OCI-LY3 (cell line): Measurements from ENCODE around the gene LRRC46.

Experiments used
- EZH2phosphoT487 ChIP-seq: fragments of 200-600 bp; shearing (Covaris generic); IDR thresholded peaks from 2 replicates; pipeline ENCODE4 v1.6.1; 2018; ENCODE audit warnings: antibody characterized with exemption, mixed run types, low read depth
- TF ChIP-seq, protein P1 (sequence below): fragments of 200-600, 300-600 bp; sonication (generic); IDR thresholded peaks from 2 replicates; pipeline ENCODE4 v1.5.1; 2014; ENCODE audit warnings: antibody characterized with exemption, low read length, low read depth

DNA sequence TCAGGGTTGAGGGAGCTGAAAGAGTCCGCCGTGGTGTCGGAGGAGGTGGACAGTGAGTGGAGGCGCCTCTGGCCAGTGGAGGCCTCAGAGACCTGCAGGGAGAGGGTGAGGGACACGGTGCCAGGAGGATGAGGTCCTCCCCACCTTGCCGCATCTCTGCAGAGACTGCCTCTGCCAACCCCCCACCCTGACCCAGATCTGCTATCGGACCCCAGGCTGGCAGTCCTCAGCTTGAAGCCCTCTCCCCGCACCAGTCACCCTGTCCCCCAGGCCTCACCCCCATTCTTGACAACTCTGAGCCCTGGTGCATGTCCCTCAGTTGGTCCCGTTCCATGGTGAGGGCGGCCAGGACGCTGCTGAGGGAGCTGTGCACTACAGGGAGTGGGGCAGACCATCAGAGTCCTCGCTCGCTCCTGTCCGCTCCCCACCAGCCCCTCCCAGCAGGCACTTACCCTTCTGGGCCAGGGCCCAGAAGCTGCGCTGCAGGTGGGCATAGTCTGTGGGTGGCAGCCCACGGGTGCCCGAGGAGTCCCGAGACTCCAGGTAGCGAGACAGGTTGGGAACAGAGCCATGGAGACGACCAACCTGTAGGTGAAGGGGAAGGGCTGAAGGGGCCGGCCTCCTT, 15.2 kb upstream of the LRRC46 start:
- TF ChIP-seq EZH2phosphoT487, result no peak
- TF ChIP-seq, protein P1, sequence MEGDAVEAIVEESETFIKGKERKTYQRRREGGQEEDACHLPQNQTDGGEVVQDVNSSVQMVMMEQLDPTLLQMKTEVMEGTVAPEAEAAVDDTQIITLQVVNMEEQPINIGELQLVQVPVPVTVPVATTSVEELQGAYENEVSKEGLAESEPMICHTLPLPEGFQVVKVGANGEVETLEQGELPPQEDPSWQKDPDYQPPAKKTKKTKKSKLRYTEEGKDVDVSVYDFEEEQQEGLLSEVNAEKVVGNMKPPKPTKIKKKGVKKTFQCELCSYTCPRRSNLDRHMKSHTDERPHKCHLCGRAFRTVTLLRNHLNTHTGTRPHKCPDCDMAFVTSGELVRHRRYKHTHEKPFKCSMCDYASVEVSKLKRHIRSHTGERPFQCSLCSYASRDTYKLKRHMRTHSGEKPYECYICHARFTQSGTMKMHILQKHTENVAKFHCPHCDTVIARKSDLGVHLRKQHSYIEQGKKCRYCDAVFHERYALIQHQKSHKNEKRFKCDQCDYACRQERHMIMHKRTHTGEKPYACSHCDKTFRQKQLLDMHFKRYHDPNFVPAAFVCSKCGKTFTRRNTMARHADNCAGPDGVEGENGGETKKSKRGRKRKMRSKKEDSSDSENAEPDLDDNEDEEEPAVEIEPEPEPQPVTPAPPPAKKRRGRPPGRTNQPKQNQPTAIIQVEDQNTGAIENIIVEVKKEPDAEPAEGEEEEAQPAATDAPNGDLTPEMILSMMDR, result no peak
